ENCODE results near the gene SERINC5.
A peak's percentile ranks its signal among the peaks of the same experiment; 100 is the strongest.
"Not testable (repeated sequence)": the region's sequence is repeated elsewhere in the genome, so short reads cannot be mapped to it uniquely, and the experiment has no call there.

Gene SERINC5

GRCh38 chr5:80194468-80194867 is 61.4 kb downstream of the SERINC5 start:
- DNase-seq: peak; percentile 58

- no peak for DNase-seq
Measured at GRCh38 chr5:80193401-80193800, 62.4 kb downstream of the SERINC5 start.

GRCh38 chr5:80192507-80193241 is 63.2 kb downstream of the SERINC5 start:
- DNase-seq: no peak

GRCh38 chr5:80191991-80192398 is 63.9 kb downstream of the SERINC5 start:
- DNase-seq: peak; percentile 57

- DNase-seq: no peak
Measured at GRCh38 chr5:80191397-80191796, 64.5 kb downstream of the SERINC5 start.

GRCh38 chr5:80190960-80191359 is 64.9 kb downstream of the SERINC5 start:
- DNase-seq: no peak

- no peak for DNase-seq
Measured at GRCh38 chr5:80189701-80190100, 66.1 kb downstream of the SERINC5 start.

- DNase-seq: no peak
Measured at GRCh38 chr5:80189201-80189600, 66.6 kb downstream of the SERINC5 start.

GRCh38 chr5:80187421-80188090 is 68.3 kb downstream of the SERINC5 start:
- DNase-seq: no peak

- DNase-seq: not testable (repeated sequence)
Measured at GRCh38 chr5:80185535-80185934, 70.3 kb downstream of the SERINC5 start.

- DNase-seq: no peak
Measured at GRCh38 chr5:80185095-80185494, 70.8 kb downstream of the SERINC5 start.

GRCh38 chr5:80184235-80185023 is 71.4 kb downstream of the SERINC5 start:
- no peak for DNase-seq

GRCh38 chr5:80183728-80184234 is 72.1 kb downstream of the SERINC5 start:
- DNase-seq: not testable (repeated sequence)

- no peak for DNase-seq
Measured at GRCh38 chr5:80182809-80183580, 72.9 kb downstream of the SERINC5 start.

GRCh38 chr5:80181618-80182211 is 74.1 kb downstream of the SERINC5 start:
- DNase-seq: peak; percentile 74

- DNase-seq: no peak
Measured at GRCh38 chr5:80177236-80177635, 78.6 kb downstream of the SERINC5 start.

- no peak for DNase-seq
Measured at GRCh38 chr5:80175337-80175736, 80.5 kb downstream of the SERINC5 start.

GRCh38 chr5:80174790-80175189 is 81.1 kb downstream of the SERINC5 start:
- DNase-seq: no peak

- no peak for DNase-seq
Measured at GRCh38 chr5:80172067-80172695, 83.7 kb downstream of the SERINC5 start.

GRCh38 chr5:80170117-80170535 is 85.7 kb downstream of the SERINC5 start:
- DNase-seq: no peak

GRCh38 chr5:80168388-80169028 is 87.3 kb downstream of the SERINC5 start:
- no peak for DNase-seq

All from activated CD4-positive, alpha-beta T cell treated with anti-CD3 and anti-CD28 coated beads, Interleukin-2, amount 50 U/mL, for 16 hours (primary cell).